Esophagus squamous epithelium (tissue), 5 donors: ENCODE measurements around the gene CDH15. TPM values are rescaled to one million over a fixed set of nuclear protein-coding genes. Genes with fewer than 3 reads are reported as not detected.

Experiments used
- DNase-seq: peaks from one replicate; lab custom pipeline; 2025; lab: John Stamatoyannopoulos, UW
- H3K27ac ChIP-seq, 4 donors: fragments of 200-600 bp; sonication (generic); one replicate each; pipeline ENCODE4 v1.5.1; 2016 to 2019; ENCODE audit warnings: mild to moderate bottlenecking in 1 of 4
- H3K27me3 ChIP-seq, 4 donors: fragments of 200-600 bp; sonication (generic); 1 replicate in 3 of 4; 2 replicates in 1 of 4; pipeline versions ENCODE4 v1.5.1 to v1.6.0; 2017 to 2021; ENCODE audit warnings: antibody characterized with exemption in 1 of 4
- H3K36me3 ChIP-seq, 3 donors: fragments of 200-600 bp; sonication (generic); one replicate each; pipeline ENCODE4 v1.5.1; 2016 to 2019
- H3K4me1 ChIP-seq, 3 donors: fragments of 200-600 bp; sonication (generic); one replicate each; pipeline ENCODE4 v1.5.1; 2017 to 2019
- H3K4me3 ChIP-seq, 4 donors: fragments of 200-600 bp; sonication (generic); 1 replicate in 3 of 4; 2 replicates in 1 of 4; pipeline ENCODE4 v1.5.1; 2016 to 2019; ENCODE audit warnings: mild to moderate bottlenecking in 2 of 4, moderate library complexity in 1 of 4
- H3K9me3 ChIP-seq, 3 donors: fragments of 200-600 bp; sonication (generic); one replicate each; pipeline ENCODE4 v1.5.1; 2016 to 2019
- POLR2A ChIP-seq, 4 donors: fragments of 450-650 bp; IDR thresholded peaks; one replicate each; pipeline ENCODE4 v1.6.1; 2017; ENCODE audit warnings: antibody characterized with exemption in 4 of 4, mild to moderate bottlenecking in 4 of 4, moderate library complexity in 3 of 4
- WGBS, 2 donors: methylation state at CpG; one replicate each; pipeline ENCODE4 v1.1.5; 2018; 5-methylcytosine and 5-hydroxymethylcytosine counted together
- intact Hi-C: fragments of 100-400 bp; cut with DNase I; formaldehyde crosslinking; loops from one replicate; pipeline ENCODE4 v1.15.0; 2022
- total RNA-seq, 4 donors: library from RNA; depleted of rRNA; stranded (reverse); fragments of >200 nt; gene quantifications; one replicate each; pipeline ENCODE4 v1.1.0, GENCODE V29; 2016
- TF ChIP-seq, protein P1 (sequence below), 6 experiments: fragments of 450-650 bp in 4 of 6; fragments of 200-600 bp in 2 of 6; sonication (generic) in 2 of 6; IDR thresholded peaks; one replicate each; pipeline ENCODE4 v1.5.1; 2016 to 2019; ENCODE audit warnings: antibody characterized with exemption in 6 of 6, mild to moderate bottlenecking in 4 of 6, moderate library complexity in 4 of 6
- donor health status: DM: yes; HTN: yes; CAD: no.

Gene CDH15
- total RNA-seq, 4 donors from 2014 or later: not detected

DNA sequence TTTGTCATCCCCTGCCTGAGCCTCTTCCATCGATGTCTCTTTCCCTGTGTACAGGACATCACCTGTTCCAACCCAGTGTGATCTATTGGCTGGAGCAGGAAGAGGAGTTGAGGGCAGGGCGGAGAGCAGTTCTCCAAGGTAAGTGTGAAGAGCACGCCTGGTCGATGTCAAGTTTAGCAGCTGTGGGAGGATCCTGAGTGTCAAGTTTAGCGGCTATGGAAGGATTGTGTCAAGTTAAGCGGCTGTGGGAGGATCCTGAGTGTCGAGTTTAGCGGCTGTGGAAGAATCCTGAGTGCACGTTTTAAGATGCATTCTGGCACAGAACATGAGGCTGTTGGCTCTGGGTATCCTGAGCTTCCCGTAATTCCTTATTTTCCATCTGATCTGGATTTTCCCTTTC, 53.1 kb downstream of the CDH15 start:
- Histone ChIP-seq H3K9me3 (peaks cover 0 to 3% (median 0%) of the 10 kb centered on the region in 3 donors), H3K36me3 (peaks cover 31 to 93% (median 46%) of the 10 kb centered on the region in 3 donors), H3K4me1 (no peaks in the 10 kb centered on the region), H3K27ac (no peak overlapping the region), H3K4me3 (no peak overlapping the region), H3K27me3 (no peaks in the 10 kb centered on the region)
- no peak for DNase-seq
- 92 to 96% methylated on average over 8 to 9 of the region's 10 CpGs for WGBS, 2 donors
- TF ChIP-seq, protein P1, sequence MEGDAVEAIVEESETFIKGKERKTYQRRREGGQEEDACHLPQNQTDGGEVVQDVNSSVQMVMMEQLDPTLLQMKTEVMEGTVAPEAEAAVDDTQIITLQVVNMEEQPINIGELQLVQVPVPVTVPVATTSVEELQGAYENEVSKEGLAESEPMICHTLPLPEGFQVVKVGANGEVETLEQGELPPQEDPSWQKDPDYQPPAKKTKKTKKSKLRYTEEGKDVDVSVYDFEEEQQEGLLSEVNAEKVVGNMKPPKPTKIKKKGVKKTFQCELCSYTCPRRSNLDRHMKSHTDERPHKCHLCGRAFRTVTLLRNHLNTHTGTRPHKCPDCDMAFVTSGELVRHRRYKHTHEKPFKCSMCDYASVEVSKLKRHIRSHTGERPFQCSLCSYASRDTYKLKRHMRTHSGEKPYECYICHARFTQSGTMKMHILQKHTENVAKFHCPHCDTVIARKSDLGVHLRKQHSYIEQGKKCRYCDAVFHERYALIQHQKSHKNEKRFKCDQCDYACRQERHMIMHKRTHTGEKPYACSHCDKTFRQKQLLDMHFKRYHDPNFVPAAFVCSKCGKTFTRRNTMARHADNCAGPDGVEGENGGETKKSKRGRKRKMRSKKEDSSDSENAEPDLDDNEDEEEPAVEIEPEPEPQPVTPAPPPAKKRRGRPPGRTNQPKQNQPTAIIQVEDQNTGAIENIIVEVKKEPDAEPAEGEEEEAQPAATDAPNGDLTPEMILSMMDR (IDR thresholded peaks at IDR 0.05): no peak
- TF ChIP-seq POLR2A (IDR thresholded peaks at IDR 0.05): no peak
- intact Hi-C loops: no loop called here

DNA sequence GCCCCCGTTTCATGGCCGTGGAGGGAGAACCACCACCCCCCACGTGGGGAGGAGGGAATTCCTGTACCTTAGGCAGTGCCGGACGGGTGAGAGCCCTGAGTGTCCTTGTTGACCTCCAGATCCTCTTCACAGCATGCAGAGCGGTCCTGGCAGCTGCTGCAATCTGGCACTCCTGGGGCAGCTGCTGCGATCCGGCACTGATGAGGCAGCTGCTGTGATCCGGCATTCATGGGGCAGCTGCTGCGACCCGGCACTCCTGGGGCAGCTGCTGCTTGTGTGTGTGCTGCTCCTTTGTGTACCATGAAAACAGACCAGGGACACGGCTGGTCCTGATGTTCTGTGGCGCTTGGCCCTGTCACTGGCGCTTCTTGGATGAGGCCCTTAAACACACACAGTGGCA, 58.7 kb downstream of the CDH15 start:
- no peaks in the 10 kb centered on the region for H3K4me1 ChIP-seq
- H3K9me3 ChIP-seq: peaks cover 0 to 3% (median 0%) of the 10 kb centered on the region in 3 donors
- H3K36me3 ChIP-seq: peaks cover 24 to 95% (median 28%) of the 10 kb centered on the region in 3 donors
- intact Hi-C loops: no loop called here
- WGBS, 2 donors: 93 to 97% methylated on average over 5 to 6 of the region's 14 CpGs
- DNase-seq: no peak
- no peak overlapping the region for H3K4me3 ChIP-seq
- no peak overlapping the region for H3K27ac ChIP-seq
- TF ChIP-seq, protein P1 (IDR thresholded peaks at IDR 0.05): no peak
- no peak for TF ChIP-seq POLR2A (IDR thresholded peaks at IDR 0.05)
- no peaks in the 10 kb centered on the region for H3K27me3 ChIP-seq

DNA sequence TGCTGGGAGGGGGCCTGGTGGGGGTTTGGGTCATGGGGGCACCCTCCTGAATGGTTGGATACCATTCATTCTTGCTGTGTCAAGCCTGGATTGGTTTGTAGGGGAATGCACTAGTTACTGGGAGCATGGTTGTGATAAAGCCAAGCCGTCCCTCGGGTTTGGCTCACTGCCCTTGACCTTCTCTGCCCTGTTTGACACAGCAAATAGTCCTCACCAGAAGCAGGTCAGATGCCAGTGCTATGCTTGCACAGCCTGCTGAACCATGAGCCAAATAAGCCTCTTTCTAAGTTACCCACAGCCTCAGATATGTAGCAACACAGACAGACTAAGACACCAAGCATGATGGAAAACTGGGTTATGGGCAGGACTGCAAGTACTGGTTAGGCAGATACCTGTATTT, 60.6 kb downstream of the CDH15 start:
- no peaks in the 10 kb centered on the region for H3K4me1 ChIP-seq
- peaks cover 14 to 77% (median 15%) of the 10 kb centered on the region in 3 donors for H3K36me3 ChIP-seq
- H3K27ac ChIP-seq: no peak overlapping the region
- TF ChIP-seq, protein P1 (IDR thresholded peaks at IDR 0.05): no peak
- TF ChIP-seq POLR2A (IDR thresholded peaks at IDR 0.05): no peak
- no peak overlapping the region for H3K4me3 ChIP-seq
- H3K9me3 ChIP-seq: no peaks in the 10 kb centered on the region
- no peak for DNase-seq
- WGBS, 2 donors: 80% methylated on average over 1 to 2 of the region's 2 CpGs
- intact Hi-C loops: no loop called here
- H3K27me3 ChIP-seq: no peaks in the 10 kb centered on the region

DNA sequence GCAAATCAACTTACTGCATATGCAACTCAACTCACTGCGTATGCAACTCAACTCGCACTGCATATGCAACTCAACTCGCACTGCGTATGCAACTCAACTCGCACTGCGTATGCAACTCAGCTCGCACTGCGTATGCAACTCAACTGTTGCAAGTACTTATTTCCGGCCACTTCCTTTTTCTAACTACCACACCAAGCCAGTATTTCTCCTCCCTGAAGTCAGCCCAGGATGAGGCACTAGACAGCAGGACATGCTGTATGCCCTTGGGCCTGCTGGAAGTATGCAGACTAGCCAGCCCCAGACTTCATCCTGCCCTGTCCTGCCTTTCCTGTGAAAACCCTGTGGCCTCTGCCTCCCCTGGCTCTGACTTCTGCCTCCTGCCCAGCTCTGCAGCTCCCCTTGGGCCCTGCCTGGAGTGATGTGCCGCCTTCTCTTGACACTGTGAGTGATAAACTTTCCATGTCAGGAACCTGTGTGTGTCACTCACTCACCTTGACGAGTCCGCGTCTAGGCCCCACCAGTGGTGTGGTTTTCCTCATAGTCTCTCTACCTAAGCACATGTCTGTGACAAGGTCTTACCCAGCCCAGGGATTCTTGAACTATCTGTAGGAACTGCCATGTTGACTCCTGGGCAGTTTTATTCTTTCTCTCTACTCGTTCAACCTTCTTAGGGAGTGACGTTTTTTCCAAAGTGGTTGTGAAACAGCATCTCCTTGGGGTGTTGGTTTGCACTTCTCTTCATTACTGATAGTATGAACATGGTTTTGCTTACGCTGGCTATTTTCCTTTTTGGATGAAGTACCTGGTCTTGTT, 62.3 kb downstream of the CDH15 start:
- Histone ChIP-seq H3K9me3 (no peaks in the 10 kb centered on the region), H3K27me3 (no peaks in the 10 kb centered on the region), H3K27ac (no peak overlapping the region), H3K4me3 (no peak overlapping the region), H3K36me3 (peaks cover 0 to 59% (median 6%) of the 10 kb centered on the region in 3 donors), H3K4me1 (no peaks in the 10 kb centered on the region)
- DNase-seq: no peak
- TF ChIP-seq POLR2A (IDR thresholded peaks at IDR 0.05): no peak
- TF ChIP-seq, protein P1 (IDR thresholded peaks at IDR 0.05): no peak
- intact Hi-C loops: no loop called here
- WGBS, 2 donors: 92% methylated on average over 16 of the region's 16 CpGs

DNA sequence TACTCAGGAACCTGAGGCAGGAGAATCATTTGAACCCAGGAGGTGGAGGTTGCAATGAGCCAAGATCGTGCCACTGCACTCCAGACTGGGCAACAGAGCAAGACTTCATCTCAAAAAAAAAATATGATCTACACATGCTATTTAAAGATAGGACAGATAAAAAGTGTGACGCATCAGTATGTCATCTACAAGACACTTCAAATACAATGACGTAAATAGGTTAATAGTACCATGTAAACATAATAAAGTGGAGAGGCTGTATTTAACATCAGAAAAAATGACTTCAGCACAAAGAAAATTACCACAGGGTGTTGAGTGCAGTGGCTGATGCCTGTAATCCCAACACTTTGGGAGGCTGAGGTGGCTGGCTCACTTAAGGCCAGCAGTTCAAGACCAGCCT, 66.2 kb downstream of the CDH15 start:
- TF ChIP-seq, protein P1 (IDR thresholded peaks at IDR 0.05): no peak
- no peak for TF ChIP-seq POLR2A (IDR thresholded peaks at IDR 0.05)
- Histone ChIP-seq H3K9me3 (no peaks in the 10 kb centered on the region), H3K4me1 (peaks cover 3 to 19% (median 4%) of the 10 kb centered on the region in 3 donors), H3K4me3 (no peak overlapping the region), H3K36me3 (peaks cover 0 to 20% (median 0%) of the 10 kb centered on the region in 3 donors), H3K27me3 (no peaks in the 10 kb centered on the region), H3K27ac (no peak overlapping the region)
- 85 to 87% methylated on average over 2 to 3 of the region's 3 CpGs for WGBS, 2 donors
- intact Hi-C loops: no loop called here
- no peak for DNase-seq
